Spleen (tissue), 11 donors: ENCODE measurements around the gene RBBP7. TPM values are rescaled to one million over a fixed set of nuclear protein-coding genes. Genes with fewer than 3 reads are reported as not detected.
A peak's percentile ranks its signal among the peaks of the same experiment; 100 is the strongest.

Source experiments
- DNase-seq: peaks from one replicate; pipeline ENCODE4 v3.0.0-alpha.2; 2020
- H3K27ac ChIP-seq, 8 donors: fragments of 200-600 bp; sonication (generic) in 7 of 8; 1 replicate in 4 of 8; 2 replicates in 4 of 8; pipeline versions ENCODE4 v1.5.0 to v1.8.0; 2016 to 2021; ENCODE audit warnings: inconsistent platforms in 4 of 8, mild to moderate bottlenecking in 4 of 8, moderate library complexity in 1 of 8
- H3K27me3 ChIP-seq, 7 donors: fragments of 200-600 bp; sonication (generic) in 6 of 7; replicated peaks in 1 of 7; 1 replicate in 4 of 7; 2 replicates in 3 of 7; pipeline versions ENCODE4 v1.5.0 to v1.8.0; 2016 to 2021; ENCODE audit warnings: inconsistent platforms in 3 of 7, mild to moderate bottlenecking in 1 of 7
- H3K36me3 ChIP-seq, 6 donors: fragments of 200-600 bp; sonication (generic) in 5 of 6; 1 replicate in 4 of 6; 2 replicates in 2 of 6; pipeline versions ENCODE4 v1.5.0 to v1.8.0; 2016 to 2021; ENCODE audit warnings: inconsistent platforms in 2 of 6
- H3K4me1 ChIP-seq, 6 donors: fragments of 200-600 bp; sonication (generic) in 5 of 6; 1 replicate in 3 of 6; 2 replicates in 3 of 6; pipeline versions ENCODE4 v1.5.0 to v1.8.0; 2016 to 2021; ENCODE audit warnings: inconsistent platforms in 3 of 6
- H3K4me3 ChIP-seq, 8 donors: fragments of 200-600 bp; sonication (generic) in 7 of 8; 1 replicate in 4 of 8; 2 replicates in 4 of 8; pipeline versions ENCODE4 v1.5.0 to v1.8.0; 2016 to 2021; ENCODE audit warnings: inconsistent platforms in 4 of 8, mild to moderate bottlenecking in 4 of 8, moderate library complexity in 2 of 8
- H3K9me3 ChIP-seq, 8 donors: fragments of 200-600 bp; sonication (generic) in 7 of 8; 1 replicate in 4 of 8; 2 replicates in 4 of 8; pipeline versions ENCODE4 v1.5.0 to v1.8.0; 2016 to 2021; ENCODE audit warnings: inconsistent platforms in 4 of 8
- POLR2A ChIP-seq, 3 donors: fragments of 450-650 bp; IDR thresholded peaks; one replicate each; pipeline ENCODE4 v1.5.1; 2017; ENCODE audit warnings: antibody characterized with exemption in 3 of 3, mild to moderate bottlenecking in 1 of 3
- POLR2AphosphoS5 ChIP-seq, 3 donors: sonication (generic); formaldehyde crosslinking; IDR thresholded peaks; one replicate each; pipeline ENCODE4 v1.5.1; 2017; ENCODE audit warnings: antibody characterized with exemption in 3 of 3
- whole genome bisulfite sequencing, 5 donors: extraction: QIAGEN DNeasy Blood & Tissue Kit in 3 of 5; methylation state at CpG; one replicate each; pipeline versions ENCODE4 v1.1.5 to v1.1.7; 2013 to 2018; 5-methylcytosine and 5-hydroxymethylcytosine counted together
- intact Hi-C: fragments of 100-400 bp; cut with DNase I; formaldehyde crosslinking; loops from one replicate; pipeline ENCODE4 v1.15.0; 2023; ENCODE audit warnings: low total_unique reads
- polyA plus RNA-seq, 3 donors: library from polyadenylated mRNA; stranded (reverse); fragments of 200-250 nt; gene quantifications; one replicate each; pipeline ENCODE4 v1.2.1, GENCODE V29; 2013
- total RNA-seq, 7 donors: library from RNA; depleted of rRNA in 3 of 7; stranded (reverse); fragments of >200 nt in 3 of 7; fragmentation: NEBNext Ultra II Directional in 4 of 7; extraction: Animal tissue kit (Norgen Biotek cat#: 25700) in 4 of 7; gene quantifications; one replicate each; pipeline versions ENCODE4 v1.1.0 to v1.2.1, GENCODE V29; 2016 to 2021
- TF ChIP-seq, protein P1 (sequence below), 11 experiments: fragments of 200-600 bp in 7 of 11; fragments of 450-650 bp in 4 of 11; sonication (generic) in 4 of 11; IDR thresholded peaks in 8 of 11; conservative IDR thresholded peaks in 3 of 11; 1 replicate in 7 of 11; 2 replicates in 4 of 11; pipeline versions ENCODE4 v1.4.0 to v1.8.0; 2016 to 2021; ENCODE audit warnings: antibody characterized with exemption in 11 of 11, inconsistent platforms in 4 of 11, mild to moderate bottlenecking in 1 of 11
- donor health status: healthy with polysubstance abuse.
- donor health status: DM: no; HTN: no; CAD: no; lungs with moderate emphysema.
- donor health status: DM: no; HTN: no; CAD: no.
- donor health status: Bipolar disorder and iron deficiency.
- donor health status: healthy.
- donor health status: DM: no; HTN: no; CAD: no.
- donor health status: DM: yes; HTN: yes; CAD: no.

RBBP7 gene
- total and polyA plus RNA-seq, 10 donors = 68.5 to 132 (median 76.9) TPM

DNA sequence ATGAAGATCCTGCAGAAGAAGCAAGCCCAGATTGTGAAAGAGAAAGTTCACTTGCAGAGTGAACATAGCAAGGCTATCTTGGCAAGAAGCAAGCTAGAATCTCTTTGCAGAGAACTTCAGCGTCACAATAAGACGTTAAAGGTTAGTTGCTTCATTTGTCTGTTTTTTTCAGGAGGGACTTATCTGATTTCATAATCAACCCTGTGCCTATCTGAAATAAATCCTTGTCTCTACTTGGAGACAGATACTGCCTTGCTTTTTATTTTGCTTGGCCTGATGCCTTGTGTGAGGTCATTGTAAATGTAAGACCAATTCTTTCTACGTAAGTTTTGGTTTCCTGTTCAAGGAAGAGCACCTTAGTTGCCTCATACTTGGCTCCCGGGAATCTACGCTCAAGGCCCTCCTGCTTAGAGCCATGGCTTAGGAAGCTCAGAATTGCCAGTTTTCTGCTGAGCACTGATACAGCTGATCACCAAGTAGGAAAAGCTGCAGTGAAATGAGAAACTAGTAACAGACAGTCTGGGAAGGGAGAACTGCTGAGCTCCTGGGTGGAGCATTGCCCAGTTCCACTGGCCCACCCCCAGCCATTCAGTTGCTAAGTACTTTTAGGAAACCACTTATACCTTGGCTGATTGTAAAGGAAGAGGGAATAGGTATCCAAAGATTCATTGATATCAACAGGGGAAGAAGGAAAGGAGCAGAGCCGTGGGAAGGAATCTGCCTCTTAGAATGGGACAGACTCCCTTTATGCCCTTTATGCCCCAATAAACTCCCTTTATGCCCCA lies 41.8 kb downstream of the RBBP7 start:
- no peak for DNase-seq
- Histone ChIP-seq H3K4me3 (no peak overlapping the region), H3K9me3 (no peaks in the 10 kb centered on the region), H3K27me3 (no peaks in the 10 kb centered on the region), H3K36me3 (peaks cover 0 to 79% (median 43%) of the 10 kb centered on the region in 6 donors), H3K27ac (peak overlapping the region in 5 of 8 donors; percentile 21 to 63 (median 34)), H3K4me1 (no peaks in the 10 kb centered on the region)
- intact Hi-C loops = loop anchor here (10.0 kb wide), 1 partner anchor 216 kb away; no protein-coding TSS in a partner anchor
- no peak for TF ChIP-seq POLR2AphosphoS5 (IDR thresholded peaks at IDR 0.05)
- no peak for TF ChIP-seq POLR2A (IDR thresholded peaks at IDR 0.05)
- TF ChIP-seq, protein P1, sequence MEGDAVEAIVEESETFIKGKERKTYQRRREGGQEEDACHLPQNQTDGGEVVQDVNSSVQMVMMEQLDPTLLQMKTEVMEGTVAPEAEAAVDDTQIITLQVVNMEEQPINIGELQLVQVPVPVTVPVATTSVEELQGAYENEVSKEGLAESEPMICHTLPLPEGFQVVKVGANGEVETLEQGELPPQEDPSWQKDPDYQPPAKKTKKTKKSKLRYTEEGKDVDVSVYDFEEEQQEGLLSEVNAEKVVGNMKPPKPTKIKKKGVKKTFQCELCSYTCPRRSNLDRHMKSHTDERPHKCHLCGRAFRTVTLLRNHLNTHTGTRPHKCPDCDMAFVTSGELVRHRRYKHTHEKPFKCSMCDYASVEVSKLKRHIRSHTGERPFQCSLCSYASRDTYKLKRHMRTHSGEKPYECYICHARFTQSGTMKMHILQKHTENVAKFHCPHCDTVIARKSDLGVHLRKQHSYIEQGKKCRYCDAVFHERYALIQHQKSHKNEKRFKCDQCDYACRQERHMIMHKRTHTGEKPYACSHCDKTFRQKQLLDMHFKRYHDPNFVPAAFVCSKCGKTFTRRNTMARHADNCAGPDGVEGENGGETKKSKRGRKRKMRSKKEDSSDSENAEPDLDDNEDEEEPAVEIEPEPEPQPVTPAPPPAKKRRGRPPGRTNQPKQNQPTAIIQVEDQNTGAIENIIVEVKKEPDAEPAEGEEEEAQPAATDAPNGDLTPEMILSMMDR (IDR thresholded peaks at IDR 0.05 in 8 of 11, conservative IDR thresholded peaks at IDR 0.05 in 3 of 11) = no peak
- WGBS, 5 donors = 48 to 76% (median 70%) methylated on average over 6 of the region's 6 CpGs

DNA sequence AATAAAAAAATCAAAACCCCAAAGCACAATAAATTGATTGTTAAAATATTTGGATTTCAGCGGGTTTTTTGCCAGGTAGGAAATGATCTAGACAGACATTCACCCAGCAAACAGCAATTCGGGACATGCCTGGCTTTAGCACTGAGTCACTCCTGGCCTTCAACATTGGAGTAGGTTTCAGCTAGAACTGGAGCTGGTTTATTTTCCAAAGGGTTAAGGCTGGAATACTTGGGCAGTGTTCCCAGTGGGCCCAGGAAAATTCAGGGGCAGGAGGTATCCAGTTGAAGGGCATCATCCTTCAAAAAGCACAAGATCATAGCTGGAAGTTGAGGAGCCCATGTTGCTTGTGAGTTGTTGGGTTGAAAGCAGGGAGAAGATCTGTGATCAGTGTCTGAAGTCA lies 42.9 kb downstream of the RBBP7 start:
- TF ChIP-seq POLR2A (IDR thresholded peaks at IDR 0.05) (no peak), POLR2AphosphoS5 (IDR thresholded peaks at IDR 0.05) (no peak)
- TF ChIP-seq, protein P1 (IDR thresholded peaks at IDR 0.05 in 8 of 11, conservative IDR thresholded peaks at IDR 0.05 in 3 of 11) = no peak

DNA sequence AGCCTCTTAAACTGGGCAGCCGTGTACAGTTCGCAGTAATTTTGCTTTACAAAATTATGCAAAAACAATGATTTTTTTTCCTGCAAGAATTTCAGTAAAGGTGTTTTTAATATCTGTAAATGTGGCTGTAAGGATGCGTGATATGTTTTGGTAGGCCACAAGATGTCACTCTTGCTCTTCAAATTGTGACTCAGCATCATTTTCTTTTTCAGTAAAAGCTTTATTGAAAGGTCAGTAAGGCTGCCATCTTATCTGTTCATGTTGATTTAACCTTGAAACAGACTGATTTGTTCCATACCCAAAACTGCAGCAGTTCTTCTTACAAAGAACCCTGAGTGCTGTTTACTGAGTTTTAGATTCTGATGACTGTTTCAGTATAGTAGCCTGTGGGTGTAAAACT lies 44.0 kb downstream of the RBBP7 start:
- WGBS, 5 donors = 56 to 78% (median 67%) methylated on average over 3 of the region's 3 CpGs
- intact Hi-C loops = loop anchor here (10.0 kb wide), 1 partner anchor 219 kb away; no protein-coding TSS in a partner anchor
- no peak for DNase-seq

More for the DNA sequence above, 42.9 kb downstream of the RBBP7 start:
- Histone ChIP-seq H3K4me3 (no peak overlapping the region), H3K9me3 (no peaks in the 10 kb centered on the region), H3K4me1 (no peaks in the 10 kb centered on the region), H3K27me3 (no peaks in the 10 kb centered on the region), H3K36me3 (peaks cover 0 to 79% (median 45%) of the 10 kb centered on the region in 6 donors), H3K27ac (no peak overlapping the region)
- intact Hi-C loops = loop anchor here (10.0 kb wide), 1 partner anchor 218 kb away; no protein-coding TSS in a partner anchor
- no peak for DNase-seq
- WGBS, 5 donors = 85 to 96% (median 94%) methylated on average over 2 of the region's 2 CpGs

More for the DNA sequence above, 44.0 kb downstream of the RBBP7 start:
- Histone ChIP-seq H3K4me3 (no peak overlapping the region), H3K27me3 (no peaks in the 10 kb centered on the region), H3K27ac (no peak overlapping the region), H3K36me3 (peaks cover 0 to 79% (median 44%) of the 10 kb centered on the region in 6 donors), H3K4me1 (no peaks in the 10 kb centered on the region), H3K9me3 (no peaks in the 10 kb centered on the region)
- TF ChIP-seq, protein P1 (IDR thresholded peaks at IDR 0.05 in 8 of 11, conservative IDR thresholded peaks at IDR 0.05 in 3 of 11) = peak in 9 of 11 experiments; percentile 11 to 51 (median 43)
- no peak for TF ChIP-seq POLR2AphosphoS5 (IDR thresholded peaks at IDR 0.05)
- TF ChIP-seq POLR2A (IDR thresholded peaks at IDR 0.05) = no peak
